Common myeloid progenitor, CD34-positive (primary cell): ENCODE results near the gene CPLX1.

Experiments
- CTCF ChIA-PET: fragments of 350-600 bp; sonication (Branson Sonifier 250); formaldehyde crosslinking; loops from one replicate; lab custom pipeline; 2021; ENCODE audit warnings: antibody characterized with exemption; lab: Charles Lee
- POLR2A ChIA-PET: fragments of 350-600 bp; sonication (Branson Sonifier 250); formaldehyde crosslinking; loops from one replicate; lab custom pipeline; 2021; ENCODE audit warnings: antibody characterized with exemption; lab: Charles Lee
- DNase-seq, 3 donors: peaks; one replicate each; pipeline versions ENCODE4 v3.0.0 to v3.0.0-alpha.2; 2013
- H3K27ac ChIP-seq, 2 experiments: 1 replicate in 1 of 2; 2 replicates in 1 of 2; pipeline ENCODE4 v1.7.0; 2013; ENCODE audit warnings: inconsistent platforms in 2 of 2, low read length in 2 of 2, mild to moderate bottlenecking in 2 of 2, low read depth in 1 of 2, moderate library complexity in 1 of 2; ENCODE audit not compliant: severe bottlenecking in 2 of 2, insufficient read depth in 1 of 2, poor library complexity in 1 of 2
- H3K27me3 ChIP-seq, 5 experiments: replicated peaks in 2 of 5; 1 replicate in 3 of 5; 2 replicates in 2 of 5; pipeline versions ENCODE4 v1.6.1 to v1.7.0; 2013; ENCODE audit warnings: low read length in 4 of 5, mild to moderate bottlenecking in 2 of 5, moderate library complexity in 2 of 5, inconsistent platforms in 1 of 5; ENCODE audit not compliant: insufficient read depth in 5 of 5, control insufficient read depth in 4 of 5
- H3K36me3 ChIP-seq, 4 experiments: 1 replicate in 2 of 4; 2 replicates in 2 of 4; pipeline versions ENCODE4 v1.6.1 to v1.7.0; 2013; ENCODE audit warnings: low read length in 3 of 4, control low read depth in 1 of 4, mild to moderate bottlenecking in 1 of 4; ENCODE audit not compliant: control insufficient read depth in 4 of 4, insufficient read depth in 4 of 4
- H3K4me1 ChIP-seq, 4 experiments: 1 replicate in 3 of 4; 2 replicates in 1 of 4; pipeline versions ENCODE4 v1.6.1 to v1.7.1; 2013; ENCODE audit warnings: low read length in 3 of 4, mild to moderate bottlenecking in 3 of 4, control low read depth in 1 of 4, inconsistent platforms in 1 of 4, moderate library complexity in 1 of 4; ENCODE audit not compliant: control insufficient read depth in 4 of 4, insufficient read depth in 4 of 4; ENCODE audit errors: control extremely low read depth in 1 of 4
- H3K4me3 ChIP-seq, 7 experiments: 1 replicate in 4 of 7; 2 replicates in 3 of 7; pipeline versions ENCODE4 v1.5.1 to v1.7.0; 2013; ENCODE audit warnings: mild to moderate bottlenecking in 7 of 7, low read length in 6 of 7, moderate library complexity in 6 of 7, inconsistent platforms in 2 of 7, low read depth in 2 of 7, control low read depth in 1 of 7; ENCODE audit not compliant: insufficient read depth in 4 of 7, control insufficient read depth in 1 of 7; ENCODE audit errors: extremely low read depth in 1 of 7
- H3K9me3 ChIP-seq, 5 experiments: 1 replicate in 4 of 5; 2 replicates in 1 of 5; pipeline versions ENCODE4 v1.6.1 to v1.7.1; 2013; ENCODE audit warnings: low read length in 4 of 5, mild to moderate bottlenecking in 2 of 5, inconsistent platforms in 1 of 5, low read depth in 1 of 5, moderate library complexity in 1 of 5; ENCODE audit not compliant: control insufficient read depth in 4 of 5, insufficient read depth in 2 of 5; ENCODE audit errors: control extremely low read depth in 1 of 5
- WGBS: methylation state at CpG from one replicate; pipeline ENCODE4 v1.1.5; 2013; ENCODE audit not compliant: insufficient coverage; 5-methylcytosine and 5-hydroxymethylcytosine counted together

CPLX1 gene

GRCh38 chr4:825063-825970 lies 612 bp downstream of the CPLX1 start:
- Histone ChIP-seq H3K36me3 (no peaks in the 10 kb centered on the region), H3K27ac (no peak overlapping the region), H3K27me3 (peaks cover 0 to 90% (median 34%) of the 10 kb centered on the region in 5 experiments), H3K4me3 (peak overlapping the region in 1 of 7 experiments; percentile 26), H3K4me1 (peaks cover 0 to 9% (median 4%) of the 10 kb centered on the region in 4 experiments), H3K9me3 (no peaks in the 10 kb centered on the region)
- POLR2A ChIA-PET = no interaction called here
- WGBS = 6% methylated on average over 64 of the region's 94 CpGs
- CTCF ChIA-PET = no interaction called here
- DNase-seq = peak in 2 of 3 donors; percentile 50 to 60

GRCh38 chr4:824461-825062 lies 1.4 kb downstream of the CPLX1 start:
- no peak for DNase-seq
- Histone ChIP-seq H3K36me3 (no peaks in the 10 kb centered on the region), H3K27me3 (peaks cover 0 to 90% (median 34%) of the 10 kb centered on the region in 5 experiments), H3K4me1 (peaks cover 0 to 9% (median 4%) of the 10 kb centered on the region in 4 experiments), H3K9me3 (peaks cover 0 to 3% (median 0%) of the 10 kb centered on the region in 5 experiments), H3K27ac (no peak overlapping the region), H3K4me3 (no peak overlapping the region)
- ChIA-PET POLR2A (no interaction called here), CTCF (no interaction called here)
- WGBS = 11% methylated on average over 10 of the region's 23 CpGs

GRCh38 chr4:823761-824460 lies 2.0 kb downstream of the CPLX1 start:
- no peak overlapping the region for H3K27ac ChIP-seq
- H3K27me3 ChIP-seq = peaks cover 3 to 88% (median 31%) of the 10 kb centered on the region in 5 experiments
- CTCF ChIA-PET = interaction anchor here (0.6 kb wide), 1 partner anchor 309 kb away, joined by 3 read pairs; no protein-coding TSS in a partner anchor
- H3K4me3 ChIP-seq = no peak overlapping the region
- WGBS = 50% methylated on average over 17 of the region's 24 CpGs
- POLR2A ChIA-PET = no interaction called here
- no peaks in the 10 kb centered on the region for H3K36me3 ChIP-seq
- peaks cover 0 to 9% (median 4%) of the 10 kb centered on the region in 4 experiments for H3K4me1 ChIP-seq
- H3K9me3 ChIP-seq = peaks cover 0 to 6% (median 0%) of the 10 kb centered on the region in 5 experiments
- no peak for DNase-seq

- peaks cover 4 to 87% (median 29%) of the 10 kb centered on the region in 5 experiments for H3K27me3 ChIP-seq
- POLR2A ChIA-PET = no interaction called here
These were observed 2.7 kb downstream of the CPLX1 start for GRCh38 chr4:823176-823760.

GRCh38 chr4:822361-823175 lies 3.4 kb downstream of the CPLX1 start:
- CTCF ChIA-PET = no interaction called here
- peaks cover 0 to 9% (median 4%) of the 10 kb centered on the region in 4 experiments for H3K4me1 ChIP-seq

More at GRCh38 chr4:823176-823760, 2.7 kb downstream of the CPLX1 start:
- Histone ChIP-seq H3K4me3 (no peak overlapping the region), H3K36me3 (no peaks in the 10 kb centered on the region), H3K9me3 (peaks cover 0 to 6% (median 0%) of the 10 kb centered on the region in 5 experiments), H3K4me1 (peaks cover 0 to 9% (median 4%) of the 10 kb centered on the region in 4 experiments), H3K27ac (no peak overlapping the region)
- WGBS = 81% methylated on average over 18 of the region's 21 CpGs
- DNase-seq = no peak
- CTCF ChIA-PET = interaction anchor here (0.6 kb wide), 1 partner anchor 310 kb away, joined by 3 read pairs; no protein-coding TSS in a partner anchor

GRCh38 chr4:821631-822030 lies 4.3 kb downstream of the CPLX1 start:
- Histone ChIP-seq H3K4me3 (no peak overlapping the region), H3K36me3 (no peaks in the 10 kb centered on the region), H3K4me1 (peaks cover 0 to 6% (median 2%) of the 10 kb centered on the region in 4 experiments), H3K27ac (no peak overlapping the region), H3K27me3 (peaks cover 4 to 84% (median 22%) of the 10 kb centered on the region in 5 experiments), H3K9me3 (peaks cover 0 to 6% (median 0%) of the 10 kb centered on the region in 5 experiments)
- WGBS = 83% methylated on average over 16 of the region's 16 CpGs
- ChIA-PET CTCF (no interaction called here), POLR2A (no interaction called here)
- no peak for DNase-seq

More at GRCh38 chr4:822361-823175, 3.4 kb downstream of the CPLX1 start:
- H3K4me3 ChIP-seq = no peak overlapping the region
- 58% methylated on average over 24 of the region's 24 CpGs for WGBS
- peaks cover 4 to 87% (median 26%) of the 10 kb centered on the region in 5 experiments for H3K27me3 ChIP-seq
- POLR2A ChIA-PET = no interaction called here
- H3K27ac ChIP-seq = no peak overlapping the region
- no peaks in the 10 kb centered on the region for H3K36me3 ChIP-seq
- H3K9me3 ChIP-seq = peaks cover 0 to 6% (median 0%) of the 10 kb centered on the region in 5 experiments
- no peak for DNase-seq
